Colonic mucosa (tissue), 4 donors: ENCODE measurements around the gene PROM2. TPM values are rescaled to one million over a fixed set of nuclear protein-coding genes. Genes with fewer than 3 reads are reported as not detected.

ENCODE experiments used
- DNase-seq: peaks from one replicate; pipeline ENCODE4 v3.0.0-alpha.2; 2020
- H3K27ac ChIP-seq: fragments of 200-600 bp; one replicate; pipeline ENCODE4 v1.8.0; 2021
- H3K27me3 ChIP-seq: fragments of 200-600 bp; one replicate; pipeline ENCODE4 v1.8.0; 2021
- H3K36me3 ChIP-seq: fragments of 200-600 bp; one replicate; pipeline ENCODE4 v1.8.0; 2021
- H3K4me1 ChIP-seq: fragments of 200-600 bp; one replicate; pipeline ENCODE4 v1.8.0; 2021; ENCODE audit warnings: mild to moderate bottlenecking
- H3K4me3 ChIP-seq: fragments of 200-600 bp; one replicate; pipeline ENCODE4 v1.8.0; 2021
- H3K9ac ChIP-seq, 2 donors: one replicate each; pipeline ENCODE4 v1.7.0; 2013; ENCODE audit warnings: control low read depth in 2 of 2, low read depth in 2 of 2, low read length in 2 of 2
- H3K9me3 ChIP-seq: fragments of 200-600 bp; one replicate; pipeline ENCODE4 v1.8.0; 2021
- CTCF ChIP-seq: fragments of 200-600 bp; IDR thresholded peaks from one replicate; pipeline ENCODE4 v1.8.0; 2022; ENCODE audit warnings: antibody characterized with exemption, mild to moderate bottlenecking
- intact Hi-C: fragments of 100-400 bp; cut with DNase I; formaldehyde crosslinking; loops from one replicate; pipeline ENCODE4 v1.14.1; 2022
- total RNA-seq, 2 donors: library from RNA; stranded (reverse); fragmentation: NEBNext Ultra II Directional in 1 of 2; extraction: Animal tissue kit (Norgen Biotek cat#: 25700) in 1 of 2; gene quantifications; one replicate each; pipeline ENCODE4 v1.2.1, GENCODE V29; 2021
- donor health status: healthy.
- donor health status: DM: no; HTN: no; CAD: no.
- donor health status: DM: no; HTN: no; CAD: no.

Gene PROM2
- total RNA-seq, 2 donors from 2014 or later, result 27.4 to 63.4 TPM

DNA sequence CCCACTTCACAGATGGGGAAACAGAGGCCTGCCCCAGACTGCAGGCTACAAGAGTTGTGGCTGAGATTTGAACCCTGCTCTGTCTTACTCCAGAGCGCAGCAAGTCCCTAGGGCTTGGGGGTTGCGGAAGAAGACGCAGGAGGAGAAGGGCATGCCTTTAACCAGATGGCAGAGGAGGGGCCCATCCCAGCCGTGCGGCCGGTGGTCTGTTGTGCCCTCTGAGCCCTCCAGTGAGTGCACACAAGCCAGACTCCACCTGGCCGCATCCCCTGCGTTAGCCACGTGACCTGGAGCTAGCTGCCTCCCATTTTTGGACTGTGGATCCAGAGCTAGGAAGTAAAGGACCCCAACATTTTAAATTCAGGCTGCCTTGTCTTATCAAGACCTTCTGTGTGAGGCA lies 25.7 kb downstream of the PROM2 start:
- no peak overlapping the region for H3K27ac ChIP-seq
- intact Hi-C loops, result no loop called here
- no peaks in the 10 kb centered on the region for H3K9me3 ChIP-seq
- no peak overlapping the region for H3K9ac ChIP-seq
- DNase-seq, result no peak
- no peak for TF ChIP-seq CTCF
- no peak overlapping the region for H3K4me3 ChIP-seq
- no peaks in the 10 kb centered on the region for H3K36me3 ChIP-seq
- H3K4me1 ChIP-seq, result no peaks in the 10 kb centered on the region
- H3K27me3 ChIP-seq, result no peaks in the 10 kb centered on the region

- peak; percentile 55 for DNase-seq
- no peak overlapping the region for H3K9ac ChIP-seq
- H3K4me1 ChIP-seq, result no peaks in the 10 kb centered on the region
- no peaks in the 10 kb centered on the region for H3K9me3 ChIP-seq
- intact Hi-C loops, result no loop called here
- no peaks in the 10 kb centered on the region for H3K36me3 ChIP-seq
- no peaks in the 10 kb centered on the region for H3K27me3 ChIP-seq
- TF ChIP-seq CTCF, result no peak
- no peak overlapping the region for H3K4me3 ChIP-seq
- no peak overlapping the region for H3K27ac ChIP-seq
Measured at GRCh38 chr2:95300450-95300849, 26.2 kb downstream of the PROM2 start.

DNA sequence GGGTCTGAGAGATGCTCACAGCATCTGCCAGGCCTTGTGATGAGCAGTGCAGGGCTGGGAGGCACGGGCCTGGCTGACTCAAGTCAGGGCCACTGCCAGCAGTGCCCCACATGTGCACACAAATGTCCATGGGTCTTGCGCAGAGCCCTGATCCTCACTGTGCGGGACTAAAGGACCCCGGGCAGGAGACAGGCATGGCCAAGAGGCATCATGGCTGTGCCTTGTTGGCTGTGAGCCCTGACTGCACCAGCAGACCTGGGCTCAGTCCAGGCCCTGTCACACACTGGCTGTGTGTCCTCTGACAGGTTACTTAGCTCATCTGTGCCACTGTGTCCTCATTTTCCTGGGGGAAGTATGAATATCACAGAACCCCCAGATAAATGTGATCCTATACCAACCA lies 26.9 kb downstream of the PROM2 start:
- Histone ChIP-seq H3K4me3 (no peak overlapping the region), H3K36me3 (no peaks in the 10 kb centered on the region), H3K27me3 (no peaks in the 10 kb centered on the region), H3K27ac (no peak overlapping the region), H3K9me3 (no peaks in the 10 kb centered on the region), H3K4me1 (no peaks in the 10 kb centered on the region), H3K9ac (no peak overlapping the region)
- intact Hi-C loops, result no loop called here
- DNase-seq, result no peak
- TF ChIP-seq CTCF, result no peak

DNA sequence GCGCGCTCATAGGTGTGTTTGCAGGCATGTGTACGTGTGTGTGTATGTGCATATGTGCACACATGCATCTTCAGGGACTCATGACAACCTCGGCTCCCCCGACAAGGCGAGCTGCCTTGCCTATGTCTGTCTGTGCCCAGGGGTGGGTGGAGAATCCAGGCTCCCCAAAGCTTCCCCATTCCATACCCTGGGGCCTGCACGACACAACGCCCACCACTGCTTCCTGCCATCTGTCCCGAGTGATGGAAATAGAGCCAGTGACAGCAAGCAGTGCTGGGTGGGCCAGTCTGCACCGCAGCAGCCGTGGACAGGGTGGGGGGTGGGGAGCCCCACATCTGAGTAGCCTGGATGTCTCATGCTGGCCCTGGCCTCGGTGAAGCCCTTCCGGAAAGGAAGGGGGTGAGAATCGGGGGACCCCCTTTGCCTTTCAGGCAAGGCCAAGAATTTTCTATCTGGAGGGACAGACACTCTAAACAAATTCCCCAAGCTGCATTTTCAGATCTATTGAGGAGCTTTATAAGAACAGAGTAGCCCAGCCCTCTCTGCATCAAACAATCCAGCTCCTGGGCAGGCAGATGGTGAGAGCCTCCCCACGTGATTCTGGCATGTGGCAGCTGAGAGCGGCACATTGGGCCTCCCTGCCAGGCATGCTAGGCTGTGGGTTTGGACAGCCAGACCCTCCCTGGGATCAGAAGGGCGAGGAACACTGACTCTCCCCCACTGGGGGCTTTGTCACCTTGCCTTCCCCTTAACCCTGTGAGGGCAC lies 27.8 kb downstream of the PROM2 start:
- H3K27me3 ChIP-seq, result no peaks in the 10 kb centered on the region

GRCh38 chr2:95303191-95303919 lies 29.1 kb downstream of the PROM2 start:
- H3K9ac ChIP-seq, result no peak overlapping the region
- H3K9me3 ChIP-seq, result no peaks in the 10 kb centered on the region
- intact Hi-C loops, result no loop called here
- H3K4me3 ChIP-seq, result no peak overlapping the region
- H3K4me1 ChIP-seq, result no peaks in the 10 kb centered on the region
- H3K27ac ChIP-seq, result no peak overlapping the region
- no peaks in the 10 kb centered on the region for H3K36me3 ChIP-seq
- no peak for DNase-seq
- TF ChIP-seq CTCF, result no peak
- H3K27me3 ChIP-seq, result no peaks in the 10 kb centered on the region

More for the DNA sequence above, 27.8 kb downstream of the PROM2 start:
- intact Hi-C loops, result no loop called here
- H3K9ac ChIP-seq, result no peak overlapping the region
- H3K27ac ChIP-seq, result no peak overlapping the region
- no peaks in the 10 kb centered on the region for H3K4me1 ChIP-seq
- H3K36me3 ChIP-seq, result no peaks in the 10 kb centered on the region
- H3K9me3 ChIP-seq, result no peaks in the 10 kb centered on the region
- H3K4me3 ChIP-seq, result no peak overlapping the region
- TF ChIP-seq CTCF, result no peak
- no peak for DNase-seq
